GM23338 (cell line): ENCODE measurements around the gene TOB2. TPM values are rescaled to one million over a fixed set of nuclear protein-coding genes. Genes with fewer than 3 reads are reported as not detected.

Source experiments
- ATAC-seq: fragments of 200-7000 bp; cut with Tn5 transposase; 3 replicates; pipeline ENCODE4 v1.9.1; 2020
- DNase-seq: peaks from one replicate; pipeline ENCODE4 v3.0.0-alpha.2; 2015; ENCODE audit warnings: low spot score
- H2AFZ ChIP-seq: fragments of 200-600 bp; sonication (generic); 2 replicates; pipeline ENCODE4 v1.8.0; 2016; ENCODE audit warnings: antibody characterized with exemption, mild to moderate bottlenecking, moderate library complexity
- H3F3A ChIP-seq: fragments of 200-600 bp; sonication (generic); replicated peaks from 2 replicates; pipeline ENCODE4 v1.8.0; 2017; ENCODE audit warnings: antibody characterized with exemption, mixed run types, low read depth
- H3K27ac ChIP-seq: fragments of 200-600 bp; sonication (generic); 2 replicates; pipeline ENCODE4 v1.6.1; 2016; ENCODE audit warnings: low read depth
- H3K27me3 ChIP-seq: fragments of 200-600 bp; sonication (generic); 2 replicates; pipeline ENCODE4 v1.8.0; 2016; ENCODE audit warnings: mild to moderate bottlenecking, mixed run types, moderate library complexity; ENCODE audit not compliant: insufficient read depth
- H3K36me3 ChIP-seq: fragments of 200-600 bp; sonication (generic); 2 replicates; pipeline ENCODE4 v1.8.0; 2016; ENCODE audit warnings: mild to moderate bottlenecking; ENCODE audit not compliant: insufficient read depth
- H3K4me1 ChIP-seq: fragments of 200-600 bp; sonication (generic); 2 replicates; pipeline ENCODE4 v1.8.0; 2016; ENCODE audit warnings: mild to moderate bottlenecking, moderate library complexity; ENCODE audit not compliant: insufficient read depth
- H3K4me2 ChIP-seq: fragments of 200-600 bp; sonication (generic); 2 replicates; pipeline ENCODE4 v1.7.1; 2017; ENCODE audit warnings: mixed run types
- H3K4me3 ChIP-seq: fragments of 200-600 bp; sonication (generic); 2 replicates; pipeline ENCODE4 v1.6.1; 2016; ENCODE audit warnings: mixed run types
- H3K79me2 ChIP-seq: fragments of 200-600 bp; sonication (generic); replicated peaks from 2 replicates; pipeline ENCODE4 v1.8.0; 2017; ENCODE audit warnings: mild to moderate bottlenecking; ENCODE audit not compliant: insufficient read depth
- H3K9me2 ChIP-seq: fragments of 200-600 bp; sonication (generic); 2 replicates; pipeline ENCODE4 v1.8.0; 2017; ENCODE audit not compliant: insufficient read depth
- H4K20me1 ChIP-seq: fragments of 200-600 bp; sonication (generic); replicated peaks from 2 replicates; pipeline ENCODE4 v1.8.0; 2017; ENCODE audit warnings: mild to moderate bottlenecking; ENCODE audit not compliant: insufficient read depth
- H3K27ac Mint-ChIP-seq: 2 replicates; pipeline ENCODE4 v1.8.0; 2020; ENCODE audit warnings: inconsistent platforms, mild to moderate bottlenecking, moderate library complexity, mixed read lengths
- H3K27me3 Mint-ChIP-seq: 3 replicates; pipeline ENCODE4 v1.8.0; 2022; ENCODE audit warnings: low read depth, mild to moderate bottlenecking, moderate library complexity, mixed read lengths, inconsistent platforms; ENCODE audit not compliant: insufficient read depth, poor library complexity
- H3K36me3 Mint-ChIP-seq: 3 replicates; pipeline ENCODE4 v1.8.0; 2021; ENCODE audit warnings: low read depth, mild to moderate bottlenecking, inconsistent platforms, moderate library complexity, mixed read lengths
- H3K4me1 Mint-ChIP-seq: 3 replicates; pipeline ENCODE4 v1.8.0; 2020; ENCODE audit warnings: mild to moderate bottlenecking, inconsistent platforms, mixed read lengths
- H3K4me3 Mint-ChIP-seq: 3 replicates; pipeline ENCODE4 v1.8.0; 2021; ENCODE audit warnings: moderate library complexity, mild to moderate bottlenecking, inconsistent platforms, mixed read lengths
- H3K9me3 Mint-ChIP-seq: 3 replicates; pipeline ENCODE4 v1.8.0; 2020; ENCODE audit warnings: moderate library complexity, mild to moderate bottlenecking, inconsistent platforms, mixed read lengths
- CREB1 ChIP-seq: fragments of 250-450 bp; sonication (Bioruptor Pico); IDR thresholded peaks from 2 replicates; pipeline ENCODE4 v1.5.0; 2020; ENCODE audit warnings: low read depth, mild to moderate bottlenecking, moderate library complexity
- EZH2phosphoT487 ChIP-seq: fragments of 200-600 bp; sonication (generic); IDR thresholded peaks from one replicate; pipeline ENCODE4 v1.8.1; 2018; ENCODE audit warnings: antibody characterized with exemption; ENCODE audit not compliant: unreplicated experiment
- NANOG ChIP-seq: IDR thresholded peaks from 2 replicates; pipeline ENCODE4 v1.6.1; 2016; ENCODE audit warnings: antibody characterized with exemption, borderline replicate concordance
- POLR2AphosphoS5 ChIP-seq: IDR thresholded peaks from 2 replicates; pipeline ENCODE4 v1.6.1; 2016; ENCODE audit warnings: antibody characterized with exemption, low read depth
- REST ChIP-seq: IDR thresholded peaks from one replicate; pipeline ENCODE4 v1.6.1; 2018; ENCODE audit warnings: antibody characterized with exemption; ENCODE audit not compliant: unreplicated experiment
- STAT1 ChIP-seq: IDR thresholded peaks from one replicate; pipeline ENCODE4 v1.6.1; 2016; ENCODE audit warnings: antibody characterized with exemption; ENCODE audit not compliant: unreplicated experiment
- ZNF114 ChIP-seq: fragments of 250-450 bp; sonication (Bioruptor Pico); IDR thresholded peaks from 2 replicates; pipeline ENCODE4 v1.5.0; 2020; ENCODE audit warnings: mild to moderate bottlenecking, moderate library complexity
- polyA plus RNA-seq: library from polyadenylated mRNA; unstranded; fragments of >200 nt; fragmentation: Nextera tagmentation; extraction: Ambion mirVana; gene quantifications from 2 replicates; pipeline ENCODE4 v1.2.1, GENCODE V29; 2016
- total RNA-seq: library from RNA; depleted of rRNA; stranded (reverse); fragments of >200 nt; shearing (Covaris generic); gene quantifications from 2 replicates; pipeline ENCODE4 v1.2.3, GENCODE V29; 2014
- TF ChIP-seq, protein P1 (sequence below): IDR thresholded peaks from 2 replicates; pipeline ENCODE4 v1.6.1; 2016; ENCODE audit warnings: antibody characterized with exemption
- TF ChIP-seq, protein P2 (sequence below), 2 experiments: fragments of 200-600 bp in 1 of 2; sonication (generic) in 1 of 2; conservative IDR thresholded peaks; 2 replicates each; pipeline versions ENCODE4 v1.5.1 to v1.6.1; 2016 to 2017; ENCODE audit warnings: antibody characterized with exemption in 2 of 2, low read depth in 2 of 2, mild to moderate bottlenecking in 2 of 2, moderate library complexity in 1 of 2

The TOB2 gene
- total and polyA plus RNA-seq, 2 experiments from 2014 or later = 27.3 to 47.2 TPM

- peaks cover 35% of the 10 kb centered on the region for H4K20me1 ChIP-seq
- H3K4me1 ChIP-seq = peaks cover 41% of the 10 kb centered on the region
- H3K4me3 ChIP-seq = no peak overlapping the region
- H3K9me3 Mint-ChIP-seq = no peaks in the 10 kb centered on the region
- H3K9me2 ChIP-seq = no peaks in the 10 kb centered on the region
- DNase-seq (no peak), ATAC-seq (no peak)
- H3K36me3 ChIP-seq = no peaks in the 10 kb centered on the region
- 0 out of 2 replicates have a peak overlapping the region, but pooled peaks have one; percentile 68 for H3K27ac ChIP-seq
- no peak overlapping the region for H2AFZ ChIP-seq
- peaks cover 8% of the 10 kb centered on the region for H3K27me3 Mint-ChIP-seq
- H3K4me1 Mint-ChIP-seq = peaks cover 48% of the 10 kb centered on the region
- no peak overlapping the region for H3K4me2 ChIP-seq
- peaks cover 99% of the 10 kb centered on the region for H3K79me2 ChIP-seq
- H3K36me3 Mint-ChIP-seq = no peaks in the 10 kb centered on the region; the same call in 2 of the 3 replicates
- H3K27me3 ChIP-seq = no peaks in the 10 kb centered on the region
- H3F3A ChIP-seq = peaks cover 22% of the 10 kb centered on the region; the same call in 1 of the 2 replicates
- no peak overlapping the region for H3K4me3 Mint-ChIP-seq
- TF ChIP-seq STAT1 (no peak), NANOG (no peak), ZNF114 (CRISPR knock-in tag) (no peak), EZH2phosphoT487 (no peak)
- no peak overlapping the region for H3K27ac Mint-ChIP-seq
Observed at GRCh38 chr22:41478473-41478872, 31.9 kb upstream of the TOB2 start.

- peaks cover 99% of the 10 kb centered on the region for H3K79me2 ChIP-seq
- H3K27me3 ChIP-seq = no peaks in the 10 kb centered on the region
- TF ChIP-seq STAT1 (no peak), EZH2phosphoT487 (no peak), ZNF114 (CRISPR knock-in tag) (no peak), CREB1 (CRISPR knock-in tag) (no peak)
- ATAC-seq (no peak), DNase-seq (no peak)
- Mint-ChIP-seq H3K4me3 (no peak overlapping the region), H3K36me3 (no peaks in the 10 kb centered on the region), H3K4me1 (peaks cover 20% of the 10 kb centered on the region), H3K27ac (no peak overlapping the region), H3K27me3 (peaks cover 8% of the 10 kb centered on the region), H3K9me3 (no peaks in the 10 kb centered on the region)
- no peak overlapping the region for H3K4me2 ChIP-seq
- H4K20me1 ChIP-seq = peaks cover 18% of the 10 kb centered on the region
- 0 out of 2 replicates have a peak, but pooled peaks cover 6% of the 10 kb centered on the region for H3F3A ChIP-seq
- H3K4me1 ChIP-seq = peaks cover 9% of the 10 kb centered on the region
- no peaks in the 10 kb centered on the region for H3K36me3 ChIP-seq
- H3K9me2 ChIP-seq = no peaks in the 10 kb centered on the region
- no peak overlapping the region for H2AFZ ChIP-seq
- H3K4me3 ChIP-seq = no peak overlapping the region
- H3K27ac ChIP-seq = no peak overlapping the region
Observed at GRCh38 chr22:41474872-41475451, 28.4 kb upstream of the TOB2 start.

DNA sequence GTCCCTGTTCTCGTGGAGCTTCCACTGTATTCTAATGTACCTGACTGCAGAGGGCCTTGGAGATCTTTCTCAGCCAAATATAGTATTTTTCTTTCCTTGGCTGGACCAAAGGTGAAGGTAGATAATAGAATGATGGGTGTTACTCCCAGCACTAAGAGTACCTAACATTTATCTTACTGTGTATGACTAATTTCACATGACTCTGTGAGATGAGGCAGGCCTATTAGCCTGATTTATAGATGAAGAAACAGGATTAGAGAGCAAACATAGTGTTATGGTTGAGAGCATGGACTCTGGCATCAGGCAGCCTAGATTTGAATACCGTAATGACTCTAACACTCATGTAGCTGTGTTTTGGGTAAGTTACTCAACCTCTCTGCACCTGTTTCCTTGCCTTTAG, 25.0 kb upstream of the TOB2 start:
- Histone ChIP-seq H4K20me1 (peaks cover 5% of the 10 kb centered on the region), H3K79me2 (peaks cover 93% of the 10 kb centered on the region), H2AFZ (no peak overlapping the region), H3K27ac (no peak overlapping the region), H3F3A (peaks cover 12% of the 10 kb centered on the region), H3K9me2 (no peaks in the 10 kb centered on the region), H3K4me3 (no peak overlapping the region), H3K4me2 (no peak overlapping the region), H3K36me3 (peaks cover 12% of the 10 kb centered on the region), H3K27me3 (no peaks in the 10 kb centered on the region), H3K4me1 (peaks cover 14% of the 10 kb centered on the region)
- Mint-ChIP-seq H3K36me3 (peaks cover 21% of the 10 kb centered on the region), H3K27ac (no peak overlapping the region), H3K4me1 (peaks cover 20% of the 10 kb centered on the region), H3K9me3 (no peaks in the 10 kb centered on the region), H3K27me3 (peaks cover 8% of the 10 kb centered on the region), H3K4me3 (no peak overlapping the region)
- DNase-seq (no peak), ATAC-seq (no peak)
- TF ChIP-seq ZNF114 (CRISPR knock-in tag) = no peak
- no peak for TF ChIP-seq STAT1
- TF ChIP-seq, protein P1, sequence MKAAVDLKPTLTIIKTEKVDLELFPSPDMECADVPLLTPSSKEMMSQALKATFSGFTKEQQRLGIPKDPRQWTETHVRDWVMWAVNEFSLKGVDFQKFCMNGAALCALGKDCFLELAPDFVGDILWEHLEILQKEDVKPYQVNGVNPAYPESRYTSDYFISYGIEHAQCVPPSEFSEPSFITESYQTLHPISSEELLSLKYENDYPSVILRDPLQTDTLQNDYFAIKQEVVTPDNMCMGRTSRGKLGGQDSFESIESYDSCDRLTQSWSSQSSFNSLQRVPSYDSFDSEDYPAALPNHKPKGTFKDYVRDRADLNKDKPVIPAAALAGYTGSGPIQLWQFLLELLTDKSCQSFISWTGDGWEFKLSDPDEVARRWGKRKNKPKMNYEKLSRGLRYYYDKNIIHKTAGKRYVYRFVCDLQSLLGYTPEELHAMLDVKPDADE = no peak
- TF ChIP-seq CREB1 (CRISPR knock-in tag) = no peak
- no peak for TF ChIP-seq POLR2AphosphoS5
- TF ChIP-seq REST = no peak
- TF ChIP-seq, protein P2, sequence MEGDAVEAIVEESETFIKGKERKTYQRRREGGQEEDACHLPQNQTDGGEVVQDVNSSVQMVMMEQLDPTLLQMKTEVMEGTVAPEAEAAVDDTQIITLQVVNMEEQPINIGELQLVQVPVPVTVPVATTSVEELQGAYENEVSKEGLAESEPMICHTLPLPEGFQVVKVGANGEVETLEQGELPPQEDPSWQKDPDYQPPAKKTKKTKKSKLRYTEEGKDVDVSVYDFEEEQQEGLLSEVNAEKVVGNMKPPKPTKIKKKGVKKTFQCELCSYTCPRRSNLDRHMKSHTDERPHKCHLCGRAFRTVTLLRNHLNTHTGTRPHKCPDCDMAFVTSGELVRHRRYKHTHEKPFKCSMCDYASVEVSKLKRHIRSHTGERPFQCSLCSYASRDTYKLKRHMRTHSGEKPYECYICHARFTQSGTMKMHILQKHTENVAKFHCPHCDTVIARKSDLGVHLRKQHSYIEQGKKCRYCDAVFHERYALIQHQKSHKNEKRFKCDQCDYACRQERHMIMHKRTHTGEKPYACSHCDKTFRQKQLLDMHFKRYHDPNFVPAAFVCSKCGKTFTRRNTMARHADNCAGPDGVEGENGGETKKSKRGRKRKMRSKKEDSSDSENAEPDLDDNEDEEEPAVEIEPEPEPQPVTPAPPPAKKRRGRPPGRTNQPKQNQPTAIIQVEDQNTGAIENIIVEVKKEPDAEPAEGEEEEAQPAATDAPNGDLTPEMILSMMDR (conservative IDR thresholded peaks at IDR 0.05; ENCODE audit: low read depth in 2 of 2) = no peak
